Endothelial cell (in vitro differentiated cells): Measurements from ENCODE around the gene TBC1D14. TPM values are rescaled to one million over a fixed set of nuclear protein-coding genes. Genes with fewer than 3 reads are reported as not detected.

ENCODE experiments used
- DNase-seq: peaks from one replicate; pipeline ENCODE4 v3.0.0; 2021; ENCODE audit warnings: low spot score
- H3K27ac Mint-ChIP-seq: one replicate; pipeline ENCODE4 v1.8.0; 2021; ENCODE audit warnings: mixed read lengths, inconsistent platforms; ENCODE audit not compliant: unreplicated experiment
- H3K27me3 Mint-ChIP-seq: one replicate; pipeline ENCODE4 v1.8.0; 2021; ENCODE audit warnings: mild to moderate bottlenecking, moderate library complexity, mixed read lengths, inconsistent platforms; ENCODE audit not compliant: unreplicated experiment
- H3K36me3 Mint-ChIP-seq: one replicate; pipeline ENCODE4 v1.8.0; 2021; ENCODE audit warnings: mild to moderate bottlenecking, low read depth, mixed read lengths, inconsistent platforms; ENCODE audit not compliant: unreplicated experiment
- H3K4me1 Mint-ChIP-seq: one replicate; pipeline ENCODE4 v1.8.0; 2021; ENCODE audit warnings: mild to moderate bottlenecking, mixed read lengths, inconsistent platforms; ENCODE audit not compliant: unreplicated experiment
- H3K4me3 Mint-ChIP-seq: one replicate; pipeline ENCODE4 v1.8.0; 2021; ENCODE audit warnings: mild to moderate bottlenecking, mixed read lengths, inconsistent platforms; ENCODE audit not compliant: unreplicated experiment
- H3K9me3 Mint-ChIP-seq: one replicate; pipeline ENCODE4 v1.8.0; 2021; ENCODE audit warnings: mixed read lengths, inconsistent platforms; ENCODE audit not compliant: unreplicated experiment
- total RNA-seq: library from RNA; stranded (reverse); fragmentation: NEBNext Ultra II Directional; extraction: Animal tissue kit (Norgen Biotek cat#: 25700); gene quantifications from one replicate; pipeline ENCODE4 v1.2.1, GENCODE V29; 2021; ENCODE audit not compliant: unreplicated experiment
- TF ChIP-seq, protein P1 (sequence below): fragments of 200-600 bp; sonication (generic); IDR thresholded peaks from one replicate; pipeline ENCODE4 v1.5.0; 2021; ENCODE audit warnings: antibody characterized with exemption; ENCODE audit not compliant: unreplicated experiment

TBC1D14 gene
- total RNA-seq, 1 donor from 2014 or later, result 33.0 TPM

DNA sequence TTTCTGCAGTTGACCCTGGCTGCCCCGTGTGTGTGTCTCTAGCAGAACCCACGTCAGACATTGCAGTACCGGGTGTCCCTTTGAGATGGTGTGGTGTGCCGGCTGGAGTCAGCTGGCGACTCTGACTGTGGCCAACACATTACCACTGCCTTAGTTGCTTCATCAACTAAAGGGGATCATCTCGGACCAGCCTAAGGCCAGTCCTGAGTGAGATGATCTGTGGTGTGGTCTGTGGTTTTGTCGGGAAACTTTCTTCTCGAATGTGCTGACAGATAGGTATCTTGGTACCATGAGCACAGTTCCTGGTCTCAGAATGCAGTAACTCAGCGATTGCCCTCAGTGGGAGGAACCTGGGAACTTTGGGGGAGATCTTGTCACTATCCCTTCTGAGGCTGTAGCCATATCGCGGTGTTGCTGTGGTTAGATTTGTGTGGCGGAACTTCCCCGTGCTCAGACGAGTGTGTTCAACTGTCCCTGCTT lies 15.8 kb downstream of the TBC1D14 start:
- H3K36me3 Mint-ChIP-seq, result peaks cover 32% of the 10 kb centered on the region

DNA sequence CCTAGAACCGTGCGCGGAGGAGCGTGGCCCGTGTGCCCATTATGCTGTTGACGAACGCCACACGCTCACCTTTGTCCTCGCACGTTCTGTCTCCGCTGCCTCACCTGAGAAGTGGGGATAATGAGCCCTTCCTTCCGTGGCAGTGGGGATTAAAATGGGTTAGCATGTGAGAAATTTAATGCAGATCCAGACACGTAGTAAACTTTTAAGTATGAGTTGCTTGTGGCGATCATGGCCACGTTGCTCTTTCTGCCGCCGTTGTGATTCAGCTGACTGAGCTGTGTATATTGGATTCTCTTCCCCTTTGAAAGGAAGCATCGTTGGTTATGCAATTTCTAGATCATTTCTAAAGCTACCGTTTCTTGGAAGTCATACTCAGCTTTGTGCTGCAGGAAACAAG lies 16.5 kb downstream of the TBC1D14 start:
- H3K4me1 Mint-ChIP-seq, result peaks cover 8% of the 10 kb centered on the region
- H3K36me3 Mint-ChIP-seq, result peaks cover 32% of the 10 kb centered on the region
- H3K9me3 Mint-ChIP-seq, result no peaks in the 10 kb centered on the region
- H3K27me3 Mint-ChIP-seq, result peaks cover 6% of the 10 kb centered on the region
- H3K4me3 Mint-ChIP-seq, result no peak overlapping the region
- TF ChIP-seq, protein P1, sequence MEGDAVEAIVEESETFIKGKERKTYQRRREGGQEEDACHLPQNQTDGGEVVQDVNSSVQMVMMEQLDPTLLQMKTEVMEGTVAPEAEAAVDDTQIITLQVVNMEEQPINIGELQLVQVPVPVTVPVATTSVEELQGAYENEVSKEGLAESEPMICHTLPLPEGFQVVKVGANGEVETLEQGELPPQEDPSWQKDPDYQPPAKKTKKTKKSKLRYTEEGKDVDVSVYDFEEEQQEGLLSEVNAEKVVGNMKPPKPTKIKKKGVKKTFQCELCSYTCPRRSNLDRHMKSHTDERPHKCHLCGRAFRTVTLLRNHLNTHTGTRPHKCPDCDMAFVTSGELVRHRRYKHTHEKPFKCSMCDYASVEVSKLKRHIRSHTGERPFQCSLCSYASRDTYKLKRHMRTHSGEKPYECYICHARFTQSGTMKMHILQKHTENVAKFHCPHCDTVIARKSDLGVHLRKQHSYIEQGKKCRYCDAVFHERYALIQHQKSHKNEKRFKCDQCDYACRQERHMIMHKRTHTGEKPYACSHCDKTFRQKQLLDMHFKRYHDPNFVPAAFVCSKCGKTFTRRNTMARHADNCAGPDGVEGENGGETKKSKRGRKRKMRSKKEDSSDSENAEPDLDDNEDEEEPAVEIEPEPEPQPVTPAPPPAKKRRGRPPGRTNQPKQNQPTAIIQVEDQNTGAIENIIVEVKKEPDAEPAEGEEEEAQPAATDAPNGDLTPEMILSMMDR, result no peak
- H3K27ac Mint-ChIP-seq, result no peak overlapping the region
- no peak for DNase-seq

More for the DNA sequence above, 15.8 kb downstream of the TBC1D14 start:
- Mint-ChIP-seq H3K27me3 (peaks cover 6% of the 10 kb centered on the region), H3K4me3 (no peak overlapping the region), H3K9me3 (no peaks in the 10 kb centered on the region), H3K27ac (no peak overlapping the region), H3K4me1 (peaks cover 8% of the 10 kb centered on the region)
- TF ChIP-seq, protein P1, result no peak
- DNase-seq, result no peak

DNA sequence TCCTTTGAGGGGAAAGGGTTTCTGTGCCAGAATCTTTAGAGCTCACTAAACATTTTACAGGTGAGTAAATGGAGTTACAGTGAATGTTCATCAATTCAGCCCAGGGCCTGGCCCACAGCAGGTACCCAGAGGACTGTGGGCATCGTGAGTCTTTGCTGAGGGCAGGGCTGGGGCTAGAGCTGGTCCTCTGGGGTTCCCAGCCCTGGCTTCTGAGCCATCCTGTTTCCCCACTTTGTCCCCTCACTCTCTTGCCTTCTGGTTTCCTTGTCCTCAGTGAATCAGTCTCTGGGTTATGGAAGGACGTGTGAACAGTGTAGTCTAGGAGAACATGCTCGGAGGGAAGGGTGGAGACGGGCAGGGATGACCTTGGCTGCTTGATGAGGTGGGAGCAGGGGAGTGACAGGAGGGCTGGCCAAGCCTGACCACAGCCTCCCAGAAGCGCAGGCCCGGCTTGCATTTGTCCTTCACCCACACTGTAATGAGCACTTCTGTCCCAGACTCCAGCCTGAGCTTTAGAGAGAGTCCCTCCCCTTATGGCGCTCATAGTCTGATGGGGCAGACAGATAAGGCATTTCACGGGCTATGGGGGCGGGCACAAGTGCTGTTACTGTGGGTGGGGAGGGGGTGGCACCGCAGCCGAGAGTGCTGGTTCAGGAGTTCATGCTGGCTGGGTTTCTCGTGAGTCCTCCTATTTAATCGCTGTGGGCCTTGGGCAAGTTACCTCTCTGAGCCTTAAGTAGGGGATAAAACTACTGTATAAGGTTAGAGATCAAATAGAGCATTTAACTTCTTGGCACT lies 17.3 kb downstream of the TBC1D14 start:
- Mint-ChIP-seq H3K36me3 (peaks cover 32% of the 10 kb centered on the region), H3K9me3 (no peaks in the 10 kb centered on the region), H3K27ac (no peak overlapping the region), H3K27me3 (peaks cover 8% of the 10 kb centered on the region), H3K4me1 (peaks cover 8% of the 10 kb centered on the region), H3K4me3 (no peak overlapping the region)
- TF ChIP-seq, protein P1, result no peak
- no peak for DNase-seq

DNA sequence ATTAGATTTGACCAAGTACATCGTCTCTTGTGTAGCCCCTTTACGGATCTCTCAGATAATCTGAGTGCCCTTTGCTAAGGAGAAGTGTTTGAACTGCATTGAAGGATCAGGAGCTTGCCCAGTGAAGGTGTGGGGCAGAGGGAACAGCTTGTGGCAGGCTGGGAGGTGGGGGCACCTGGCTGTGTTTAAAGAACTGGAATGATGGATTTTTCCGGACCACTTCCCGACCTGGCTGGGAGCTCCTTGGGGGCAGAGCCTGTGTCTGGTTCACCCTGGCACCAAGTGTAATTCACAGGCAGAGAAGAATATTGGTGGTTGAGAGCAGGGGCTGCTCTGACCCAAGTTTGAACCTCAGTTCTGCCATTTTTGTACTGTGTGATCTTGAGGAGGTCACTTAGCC lies 18.5 kb downstream of the TBC1D14 start:
- H3K9me3 Mint-ChIP-seq, result no peaks in the 10 kb centered on the region
- H3K27ac Mint-ChIP-seq, result no peak overlapping the region
- no peak overlapping the region for H3K4me3 Mint-ChIP-seq
- H3K4me1 Mint-ChIP-seq, result peaks cover 8% of the 10 kb centered on the region
- TF ChIP-seq, protein P1, result no peak
- H3K27me3 Mint-ChIP-seq, result peaks cover 12% of the 10 kb centered on the region
- peaks cover 32% of the 10 kb centered on the region for H3K36me3 Mint-ChIP-seq
- DNase-seq, result no peak

DNA sequence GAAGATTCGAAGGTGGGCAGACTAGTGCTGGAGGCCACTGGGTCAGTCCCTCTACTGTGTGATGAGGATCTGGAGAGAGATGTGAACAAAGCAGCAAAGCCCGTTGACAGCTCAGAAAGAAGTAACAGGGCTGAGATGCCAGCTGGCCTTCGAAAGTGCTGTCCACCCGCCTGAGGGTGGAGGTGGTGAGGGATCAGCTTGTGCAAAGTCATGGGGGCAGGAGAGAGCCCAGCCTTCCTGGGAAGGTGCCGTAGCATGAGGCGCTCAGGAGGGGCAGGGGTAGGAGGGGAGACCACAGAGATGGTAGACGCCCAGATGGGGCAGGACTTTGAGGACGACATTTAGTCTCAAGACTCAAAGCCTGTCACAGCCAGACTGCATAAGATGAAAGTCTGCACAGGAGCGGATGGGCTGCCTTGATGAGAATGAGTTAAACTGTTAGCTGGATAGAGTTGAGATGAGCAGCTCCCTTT lies 19.7 kb downstream of the TBC1D14 start:
- Mint-ChIP-seq H3K27ac (no peak overlapping the region), H3K4me3 (no peak overlapping the region), H3K27me3 (peaks cover 12% of the 10 kb centered on the region), H3K4me1 (peaks cover 14% of the 10 kb centered on the region), H3K36me3 (peaks cover 34% of the 10 kb centered on the region), H3K9me3 (no peaks in the 10 kb centered on the region)
- TF ChIP-seq, protein P1, result no peak
- no peak for DNase-seq
